H9 (cell line): Measurements from ENCODE around the gene LCNL1. TPM values are rescaled to one million over a fixed set of nuclear protein-coding genes. Genes with fewer than 3 reads are reported as not detected.
A peak's percentile ranks its signal among the peaks of the same experiment; 100 is the strongest.

Experiments used
- DNase-seq: peaks from one replicate; pipeline ENCODE4 v3.0.0-alpha.2; 2017
- H2AFZ ChIP-seq: one replicate; pipeline ENCODE4 v1.6.1; 2013; ENCODE audit warnings: mild to moderate bottlenecking, low read length, control low read depth, moderate library complexity
- H2AK5ac ChIP-seq: 2 replicates; pipeline ENCODE4 v1.6.1; 2013; ENCODE audit warnings: low read length, control low read depth, mixed read lengths; ENCODE audit not compliant: insufficient read length
- H2BK120ac ChIP-seq: one replicate; pipeline ENCODE4 v1.6.1; 2013; ENCODE audit warnings: low read depth, mild to moderate bottlenecking, low read length, control low read depth, inconsistent platforms; ENCODE audit not compliant: poor library complexity, severe bottlenecking
- H2BK12ac ChIP-seq: 2 replicates; pipeline ENCODE4 v1.6.1; 2013; ENCODE audit warnings: low read length, control low read depth, mixed read lengths, low read depth; ENCODE audit not compliant: insufficient read length
- H2BK15ac ChIP-seq: 2 replicates; pipeline ENCODE4 v1.6.1; 2013; ENCODE audit warnings: low read depth, low read length, control low read depth
- H2BK20ac ChIP-seq: one replicate; pipeline ENCODE4 v1.6.1; 2013; ENCODE audit warnings: low read depth, mild to moderate bottlenecking, low read length, control low read depth, inconsistent platforms; ENCODE audit not compliant: poor library complexity, severe bottlenecking
- H2BK5ac ChIP-seq: 2 replicates; pipeline ENCODE4 v1.6.1; 2013; ENCODE audit warnings: low read length, control low read depth, mixed read lengths; ENCODE audit not compliant: insufficient read length
- H3K14ac ChIP-seq: 2 replicates; pipeline ENCODE4 v1.6.1; 2013; ENCODE audit warnings: low read length, control low read depth; ENCODE audit not compliant: insufficient read depth
- H3K18ac ChIP-seq: 2 replicates; pipeline ENCODE4 v1.6.1; 2013; ENCODE audit warnings: low read depth, mild to moderate bottlenecking, mixed read lengths, low read length, control low read depth; ENCODE audit not compliant: insufficient read length
- H3K23ac ChIP-seq: 2 replicates; pipeline ENCODE4 v1.6.1; 2013; ENCODE audit warnings: low read length, control low read depth, mixed read lengths, low read depth; ENCODE audit not compliant: insufficient read length
- H3K23me2 ChIP-seq: 2 replicates; pipeline ENCODE4 v1.6.1; 2013; ENCODE audit warnings: low read depth, mild to moderate bottlenecking, mixed read lengths, low read length, control low read depth; ENCODE audit not compliant: insufficient read length, poor library complexity, severe bottlenecking
- H3K27ac ChIP-seq: 2 replicates; pipeline ENCODE4 v1.5.1; 2013; ENCODE audit warnings: low read length, control low read depth, mixed read lengths, low read depth; ENCODE audit not compliant: insufficient read length
- H3K27me3 ChIP-seq: 2 replicates; pipeline ENCODE4 v1.6.1; 2013; ENCODE audit warnings: low read length, control low read depth, inconsistent platforms; ENCODE audit not compliant: insufficient read depth
- H3K4ac ChIP-seq: 2 replicates; pipeline ENCODE4 v1.6.1; 2013; ENCODE audit warnings: low read depth, mild to moderate bottlenecking, control low read depth, inconsistent platforms, low read length, moderate library complexity
- H3K4me1 ChIP-seq: 2 replicates; pipeline ENCODE4 v1.6.1; 2013; ENCODE audit warnings: low read length, control low read depth, inconsistent platforms; ENCODE audit not compliant: insufficient read depth
- H3K4me2 ChIP-seq: 2 replicates; pipeline ENCODE4 v1.6.1; 2013; ENCODE audit warnings: low read length, control low read depth, mixed read lengths; ENCODE audit not compliant: insufficient read length, insufficient read depth
- H3K56ac ChIP-seq: 2 replicates; pipeline ENCODE4 v1.6.1; 2013; ENCODE audit warnings: low read depth, mild to moderate bottlenecking, mixed read lengths, low read length, control low read depth; ENCODE audit not compliant: insufficient read length
- H3K79me1 ChIP-seq: 2 replicates; pipeline ENCODE4 v1.6.1; 2013; ENCODE audit warnings: low read depth, mild to moderate bottlenecking, moderate library complexity, low read length, control low read depth, inconsistent platforms; ENCODE audit not compliant: insufficient read depth, poor library complexity, severe bottlenecking
- H3K79me2 ChIP-seq: 2 replicates; pipeline ENCODE4 v1.6.1; 2013; ENCODE audit warnings: low read length, control low read depth, inconsistent platforms; ENCODE audit not compliant: insufficient read depth
- H3K9ac ChIP-seq: 2 replicates; pipeline ENCODE4 v1.6.1; 2013; ENCODE audit warnings: low read length, control low read depth, mixed read lengths; ENCODE audit not compliant: insufficient read length; ENCODE audit errors: extremely low read depth
- H3K9me3 ChIP-seq: one replicate; pipeline ENCODE4 v1.6.1; 2013; ENCODE audit warnings: low read depth, low read length, inconsistent platforms; ENCODE audit not compliant: control insufficient read depth
- H3T11ph ChIP-seq: one replicate; pipeline ENCODE4 v1.6.1; 2013; ENCODE audit warnings: mild to moderate bottlenecking, low read length, control low read depth, inconsistent platforms
- H4K20me1 ChIP-seq: one replicate; pipeline ENCODE4 v1.6.1; 2013; ENCODE audit not compliant: control insufficient read depth, insufficient read length, insufficient read depth
- H4K5ac ChIP-seq: 2 replicates; pipeline ENCODE4 v1.6.1; 2013; ENCODE audit warnings: low read depth, mild to moderate bottlenecking, mixed read lengths, low read length, control low read depth; ENCODE audit not compliant: insufficient read length
- H4K8ac ChIP-seq: replicated peaks from 2 replicates; pipeline ENCODE4 v1.6.1; 2013; ENCODE audit warnings: low read length, control low read depth, mixed read lengths, low read depth; ENCODE audit not compliant: insufficient read length
- H4K91ac ChIP-seq: 2 replicates; pipeline ENCODE4 v1.6.1; 2013; ENCODE audit warnings: low read depth, mild to moderate bottlenecking, moderate library complexity, mixed read lengths, low read length, control low read depth; ENCODE audit not compliant: insufficient read length
- H3K27ac Mint-ChIP-seq, 3 experiments: 2 replicates in 2 of 3; 3 replicates in 1 of 3; pipeline ENCODE4 v1.8.0; 2020 to 2021; ENCODE audit warnings: mixed read lengths in 3 of 3, mild to moderate bottlenecking in 1 of 3, moderate library complexity in 1 of 3
- H3K27me3 Mint-ChIP-seq: 2 replicates; pipeline ENCODE4 v1.8.0; 2021; ENCODE audit warnings: low read depth, mild to moderate bottlenecking, moderate library complexity, mixed read lengths
- H3K36me3 Mint-ChIP-seq, 3 experiments: 2 replicates in 2 of 3; 3 replicates in 1 of 3; pipeline ENCODE4 v1.8.0; 2020 to 2021; ENCODE audit warnings: low read depth in 3 of 3, mixed read lengths in 3 of 3; ENCODE audit not compliant: insufficient read depth in 1 of 3
- H3K4me1 Mint-ChIP-seq, 2 experiments: 2 replicates each; pipeline ENCODE4 v1.8.0; 2020; ENCODE audit warnings: mixed read lengths in 2 of 2
- H3K4me3 Mint-ChIP-seq, 2 experiments: 2 replicates in 1 of 2; 3 replicates in 1 of 2; pipeline ENCODE4 v1.8.0; 2020 to 2021; ENCODE audit warnings: mild to moderate bottlenecking in 2 of 2, mixed read lengths in 2 of 2, moderate library complexity in 1 of 2
- H3K9me3 Mint-ChIP-seq, 2 experiments: 2 replicates in 1 of 2; 3 replicates in 1 of 2; pipeline ENCODE4 v1.8.0; 2020; ENCODE audit warnings: mild to moderate bottlenecking in 2 of 2, mixed read lengths in 2 of 2, moderate library complexity in 1 of 2
- CTCF ChIP-seq: fragments of 200-600 bp; sonication (generic); conservative IDR thresholded peaks from 3 replicates; pipeline ENCODE4 v1.8.0; 2021; ENCODE audit warnings: antibody characterized with exemption, mild to moderate bottlenecking
- WGBS: extraction: QIAGEN DNeasy Blood & Tissue Kit; methylation state at CpG from one replicate; pipeline ENCODE4 v1.1.7; 2013; ENCODE audit warnings: missing lambda C conversion rate, low lambda C conversion rate, mixed read lengths; ENCODE audit not compliant: insufficient read length; ENCODE audit errors: extremely low coverage; 5-methylcytosine and 5-hydroxymethylcytosine counted together
- total RNA-seq: library from RNA; stranded (reverse); gene quantifications from 2 replicates; pipeline ENCODE4 v1.2.1, GENCODE V29; 2021

LCNL1 gene
- total RNA-seq, 1 experiment from 2014 or later = 0.20 TPM

- no peak overlapping the region for H3K4me3 Mint-ChIP-seq
- H2BK20ac ChIP-seq = no peak overlapping the region
- H3K4me2 ChIP-seq = no peak overlapping the region
- no peak overlapping the region for H3K56ac ChIP-seq
- no peaks in the 10 kb centered on the region for H3K4me1 Mint-ChIP-seq
- no peak overlapping the region for H2AK5ac ChIP-seq
- H3K9ac ChIP-seq = no peak overlapping the region
- no peak overlapping the region for H3K14ac ChIP-seq
- no peak overlapping the region for H2BK5ac ChIP-seq
- H3K36me3 Mint-ChIP-seq = peaks cover 2 to 13% (median 8%) of the 10 kb centered on the region in 3 experiments; a peak in 5 of 7 replicates
- H3K23me2 ChIP-seq = no peaks in the 10 kb centered on the region
- H2AFZ ChIP-seq = no peak overlapping the region
- H2BK15ac ChIP-seq = no peak overlapping the region
- no peaks in the 10 kb centered on the region for H3K27me3 ChIP-seq
- no peak overlapping the region for H4K8ac ChIP-seq
- H4K5ac ChIP-seq = no peak overlapping the region
- no peak overlapping the region for H3K4ac ChIP-seq
- no peak overlapping the region for H2BK12ac ChIP-seq
- no peak overlapping the region for H3K23ac ChIP-seq
- H3K4me1 ChIP-seq = no peaks in the 10 kb centered on the region
- no CpG with 5 or more reads among the region's 67 CpGs for WGBS
- no peak overlapping the region for H3K18ac ChIP-seq
- no peak overlapping the region for H3K27ac ChIP-seq
- H2BK120ac ChIP-seq = no peak overlapping the region
- H3K79me2 ChIP-seq = no peaks in the 10 kb centered on the region
- no peak for TF ChIP-seq CTCF
- no peaks in the 10 kb centered on the region for H3K9me3 Mint-ChIP-seq
- no peak overlapping the region for H3T11ph ChIP-seq
- H4K91ac ChIP-seq = no peak overlapping the region
- peaks cover 2% of the 10 kb centered on the region for H4K20me1 ChIP-seq
- peak; percentile 75 for DNase-seq
- no peak overlapping the region for H3K27ac Mint-ChIP-seq
- H3K79me1 ChIP-seq = no peaks in the 10 kb centered on the region
- H3K9me3 ChIP-seq = no peaks in the 10 kb centered on the region
- H3K27me3 Mint-ChIP-seq = no peaks in the 10 kb centered on the region; the same call in 1 of the 2 replicates
Observed at GRCh38 chr9:137012694-137013570, 30.1 kb downstream of the LCNL1 start.
